Bronchial epithelial cell (primary cell): ENCODE measurements around the gene EML1. TPM values are rescaled to one million over a fixed set of nuclear protein-coding genes. Genes with fewer than 3 reads are reported as not detected.

ENCODE experiments used
- DNase-seq: peaks from one replicate; pipeline ENCODE4 v3.0.0-alpha.2; 2010; ENCODE audit warnings: low read depth
- FAIRE-seq: peaks from 2 replicates; lab custom pipeline; 2011; peaks lifted over from hg19 to GRCh38; lab: Jason Lieb, UNC
- H3K27me3 ChIP-seq: 2 replicates; pipeline ENCODE4 v1.5.1; 2011; ENCODE audit warnings: low read length; ENCODE audit not compliant: control insufficient read depth, insufficient read depth
- H3K36me3 ChIP-seq: 2 replicates; pipeline ENCODE4 v1.5.1; 2011; ENCODE audit warnings: low read length; ENCODE audit not compliant: control insufficient read depth, insufficient read depth
- H3K4me3 ChIP-seq: 2 replicates; pipeline ENCODE4 v1.5.1; 2011; ENCODE audit warnings: mild to moderate bottlenecking, low read depth, low read length, control low read depth
- CTCF ChIP-seq: IDR thresholded peaks from 2 replicates; pipeline ENCODE4 v1.5.1; 2011; ENCODE audit warnings: mild to moderate bottlenecking, moderate library complexity, low read length, control low read depth, inconsistent platforms; ENCODE audit not compliant: insufficient read depth, severe bottlenecking
- total RNA-seq: library from RNA; depleted of rRNA; stranded (reverse); fragments of >200 nt; gene quantifications from 2 replicates; pipeline ENCODE4 v1.2.1, GENCODE V29; 2014

The EML1 gene
- total RNA-seq, 1 donor from 2014 or later, result 1.8 TPM

DNA sequence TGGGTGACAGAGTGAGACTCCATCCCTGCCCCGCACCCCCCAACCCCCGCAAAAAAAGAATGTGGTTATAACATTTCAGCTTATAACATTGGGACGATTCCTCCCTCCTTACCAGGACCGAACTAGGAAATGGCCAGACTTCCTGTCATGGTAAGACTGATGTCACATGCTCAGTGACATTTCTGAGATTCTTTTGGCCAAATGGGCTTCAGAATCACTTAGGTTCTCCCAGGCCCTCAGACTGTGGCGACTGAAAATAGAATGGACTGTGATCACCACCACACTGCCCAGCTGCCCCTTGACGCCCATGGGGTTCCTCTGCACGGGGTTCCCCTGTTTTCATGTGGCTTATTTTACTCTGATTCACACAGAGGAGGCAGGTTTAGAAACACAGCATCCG is 157.0 kb downstream of the EML1 start:
- H3K36me3 ChIP-seq, result no peaks in the 10 kb centered on the region
- H3K4me3 ChIP-seq, result no peak overlapping the region
- peak; percentile 50 for FAIRE-seq

DNA sequence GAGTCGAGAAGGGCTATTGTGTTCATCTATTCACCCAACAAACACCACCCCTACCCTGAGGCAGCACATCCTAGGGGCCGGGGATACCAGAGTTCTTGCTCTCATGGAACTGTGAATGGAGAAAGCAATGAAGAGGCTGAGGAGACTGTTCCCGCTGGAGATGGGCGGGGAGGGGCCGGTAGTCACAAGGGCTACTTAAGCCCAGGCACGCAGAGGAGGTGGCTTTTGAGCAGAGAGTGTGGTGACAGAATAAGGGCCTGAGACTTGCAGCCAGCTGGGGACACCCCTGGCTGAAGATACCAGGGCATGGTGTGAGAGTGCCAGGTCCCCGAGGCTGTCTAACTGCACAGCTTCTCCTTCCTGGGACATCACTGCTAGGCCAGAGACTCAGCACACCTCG is 157.9 kb downstream of the EML1 start:
- TF ChIP-seq CTCF, result no peak
- DNase-seq (no peak), FAIRE-seq (no peak)
- Histone ChIP-seq H3K27me3 (no peaks in the 10 kb centered on the region), H3K4me3 (no peak overlapping the region), H3K36me3 (no peaks in the 10 kb centered on the region)

More for the DNA sequence above, 157.0 kb downstream of the EML1 start:
- no peak for DNase-seq
- no peaks in the 10 kb centered on the region for H3K27me3 ChIP-seq
- TF ChIP-seq CTCF, result no peak

DNA sequence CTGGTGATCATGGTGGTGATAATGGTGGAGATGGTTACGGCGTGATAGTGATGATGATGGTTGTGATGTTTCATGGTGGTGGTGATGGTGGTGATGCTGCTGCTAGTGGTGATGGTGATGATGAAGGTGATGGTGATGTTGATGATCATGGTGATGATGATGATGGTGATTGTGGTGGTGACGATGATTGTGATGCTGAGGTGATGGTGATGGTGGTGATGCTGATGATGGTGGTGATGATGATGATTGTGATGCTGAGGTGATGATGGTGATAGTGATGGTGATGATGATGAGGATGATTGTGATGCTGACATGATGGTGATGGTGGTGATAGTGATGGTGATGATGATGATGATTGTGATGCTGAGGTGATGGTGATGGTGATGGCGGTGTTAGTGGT is 158.8 kb downstream of the EML1 start:
- Histone ChIP-seq H3K4me3 (no peak overlapping the region), H3K27me3 (no peaks in the 10 kb centered on the region), H3K36me3 (no peaks in the 10 kb centered on the region)
- no peak for DNase-seq
- FAIRE-seq, result no peak
- TF ChIP-seq CTCF, result no peak

DNA sequence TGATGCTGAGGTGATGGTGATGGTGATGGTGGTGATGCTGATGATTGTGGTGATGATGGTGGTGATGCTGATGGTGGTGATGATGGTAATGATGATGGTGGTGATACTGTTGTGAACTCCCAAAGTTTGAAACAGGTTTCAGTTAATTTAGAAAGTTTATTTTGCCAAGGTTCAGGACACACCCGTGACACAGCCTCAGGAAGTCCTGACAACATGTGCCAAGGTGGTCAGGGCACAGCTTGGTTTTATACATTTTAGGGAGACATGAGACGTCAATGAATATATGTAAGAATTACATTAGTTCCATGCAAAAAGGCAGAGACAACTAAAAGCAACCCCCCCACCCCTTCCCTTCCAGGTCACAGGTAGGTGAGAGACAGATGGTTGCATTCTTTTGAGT is 159.2 kb downstream of the EML1 start:
- FAIRE-seq (no peak), DNase-seq (no peak)
- no peak for TF ChIP-seq CTCF
- Histone ChIP-seq H3K27me3 (no peaks in the 10 kb centered on the region), H3K36me3 (no peaks in the 10 kb centered on the region), H3K4me3 (no peak overlapping the region)

- H3K4me3 ChIP-seq, result no peak overlapping the region
- H3K36me3 ChIP-seq, result no peaks in the 10 kb centered on the region
- no peak for FAIRE-seq
- DNase-seq, result no peak
- peaks cover 2% of the 10 kb centered on the region for H3K27me3 ChIP-seq
- no peak for TF ChIP-seq CTCF
These were observed 162.7 kb downstream of the EML1 start for GRCh38 chr14:99955826-99956455.

DNA sequence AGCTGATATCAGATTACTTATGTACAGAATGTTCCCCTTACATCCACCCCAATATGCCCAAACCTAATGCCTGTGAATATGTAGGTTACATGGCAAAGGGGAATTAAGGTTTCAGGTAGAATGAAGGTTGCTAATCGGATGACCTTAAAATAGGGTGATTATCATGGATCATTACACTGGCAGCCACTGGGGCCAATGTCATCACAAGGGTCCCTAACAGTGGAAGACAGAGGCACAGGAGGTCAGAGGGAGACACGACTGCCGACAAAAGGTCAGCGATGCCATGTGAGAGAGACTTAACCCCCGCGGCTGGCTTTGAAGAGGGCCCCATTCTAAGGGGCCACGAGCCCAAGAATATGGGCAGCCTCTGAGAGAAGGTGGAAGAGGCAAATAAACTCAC is 165.2 kb downstream of the EML1 start:
- FAIRE-seq, result no peak
- Histone ChIP-seq H3K36me3 (no peaks in the 10 kb centered on the region), H3K4me3 (no peak overlapping the region), H3K27me3 (peaks cover 2% of the 10 kb centered on the region)
- TF ChIP-seq CTCF, result no peak
- no peak for DNase-seq
